HG03432 (cell line): ENCODE results near the gene MOB1A.
A peak's percentile ranks its signal among the peaks of the same experiment; 100 is the strongest.
"Not testable (repeated sequence)": the region's sequence is repeated elsewhere in the genome, so short reads cannot be mapped to it uniquely, and the experiment has no call there.

Source experiments
- ATAC-seq: cut with Tn5 transposase; IDR thresholded peaks from one replicate; pipeline ENCODE4 v1.9.1; 2021; ENCODE audit warnings: mild to moderate bottlenecking, moderate library complexity; ENCODE audit not compliant: unreplicated experiment

Gene MOB1A

DNA sequence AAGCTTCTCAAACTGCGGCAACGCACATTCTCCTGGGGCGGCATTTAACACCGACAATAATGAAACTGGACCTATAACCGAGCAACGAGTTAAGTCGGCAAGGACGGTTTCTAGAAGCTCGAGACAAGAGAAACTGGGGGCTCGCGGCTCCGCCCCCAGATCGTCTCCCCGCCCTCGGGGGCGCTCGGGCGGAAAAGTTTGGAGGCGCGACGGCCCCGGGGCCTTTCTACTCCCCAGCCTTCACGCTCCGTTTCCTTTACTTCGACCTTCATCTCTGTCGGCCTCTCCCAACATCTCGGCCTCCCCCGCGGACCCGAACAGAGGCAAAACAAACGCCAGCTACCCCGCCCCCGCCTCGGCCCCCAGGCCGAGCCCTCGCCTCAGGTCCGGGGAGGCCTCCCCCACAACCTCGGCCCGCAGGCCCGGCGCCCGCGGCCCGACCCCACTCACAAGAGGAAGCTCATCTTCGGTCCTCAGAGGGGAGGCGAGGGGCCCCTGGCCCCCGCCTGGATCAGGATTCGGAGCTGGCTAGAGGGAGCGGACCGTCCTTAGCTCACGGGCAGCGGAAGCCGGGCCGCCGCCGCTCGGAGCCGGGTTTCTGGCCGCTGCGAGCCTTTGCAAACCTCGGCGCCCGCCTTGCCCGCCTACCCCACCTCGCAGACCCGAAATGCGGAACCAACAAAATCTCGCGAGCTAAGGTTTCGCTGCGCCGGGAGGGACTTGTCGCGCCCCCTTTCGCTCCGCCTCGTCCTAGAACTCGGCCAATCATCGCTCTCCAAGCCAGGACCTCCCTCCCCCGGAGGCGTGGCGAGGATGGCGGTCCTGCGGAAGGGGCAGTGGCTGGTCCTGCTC lies at the start of gene MOB1A:
Gene MOB1A (minus strand): TSS at position 669 of the 852 bp plus-strand sequence. CDS start 205 bp downstream, at position 464.
- ATAC-seq: peak; percentile 83

DNA sequence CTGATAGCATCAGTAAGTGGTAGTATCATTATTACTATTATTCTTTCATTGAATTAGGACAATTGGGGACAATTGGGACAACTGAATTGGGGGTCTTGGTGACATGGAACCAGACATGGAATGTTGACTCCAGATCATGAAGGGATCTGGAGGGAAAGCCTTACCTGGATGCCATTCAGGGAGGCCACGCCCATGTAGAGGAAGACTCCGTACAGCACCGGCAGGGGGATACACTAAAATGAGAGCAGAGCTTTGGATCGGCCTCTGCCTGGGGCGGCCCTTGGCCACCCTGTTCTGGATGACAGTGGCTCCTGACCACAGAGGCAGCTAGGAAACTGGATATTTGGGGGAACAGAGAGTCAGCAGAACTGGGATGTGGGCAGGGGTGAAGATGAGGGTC lies 49.0 kb upstream of the MOB1A start:
- ATAC-seq: no peak

- ATAC-seq: no peak
Measured at GRCh38 chr2:74226648-74227213, 48.1 kb upstream of the MOB1A start.

DNA sequence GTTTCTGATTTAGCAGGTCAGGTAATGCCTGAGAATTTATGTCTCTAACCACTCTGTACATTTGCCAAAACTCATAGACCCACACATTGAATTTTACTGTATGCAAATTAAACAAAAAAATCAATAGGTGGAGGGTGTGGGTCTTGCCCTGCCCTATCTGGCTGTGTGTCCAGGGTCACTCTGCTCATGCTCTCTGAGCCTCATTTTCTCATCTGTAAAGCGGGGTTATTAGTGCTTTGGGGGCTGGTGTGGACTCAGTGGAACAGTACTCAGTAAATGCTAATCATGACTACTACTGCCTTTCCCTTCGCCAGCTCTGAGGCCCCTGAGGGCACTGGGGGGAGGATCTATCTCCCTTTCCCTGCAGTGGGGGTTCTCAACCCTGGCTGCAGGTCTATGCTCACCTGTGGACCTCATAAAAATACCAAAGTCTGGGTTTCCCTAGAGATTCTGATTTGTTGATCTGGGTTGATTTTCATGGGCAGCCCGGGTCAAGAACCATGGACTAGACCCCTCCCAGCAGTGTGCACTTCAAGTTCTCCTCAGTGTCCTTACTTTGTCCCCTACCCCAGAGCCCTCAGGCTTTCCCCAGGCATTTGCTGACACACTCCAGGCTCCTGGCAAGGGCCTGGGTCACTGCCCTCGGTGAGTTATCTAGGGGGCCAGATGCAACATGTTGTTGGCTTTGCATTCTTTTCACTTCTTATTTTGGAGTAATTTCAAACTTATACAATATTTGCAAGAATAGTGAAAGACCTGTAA lies 47.2 kb upstream of the MOB1A start:
- no peak for ATAC-seq

GRCh38 chr2:74223941-74224770 lies 45.5 kb upstream of the MOB1A start:
- ATAC-seq: no peak

GRCh38 chr2:74222300-74222650 lies 43.6 kb upstream of the MOB1A start:
- ATAC-seq: no peak

- ATAC-seq: no peak
Measured at GRCh38 chr2:74221604-74222299, 43.1 kb upstream of the MOB1A start.

DNA sequence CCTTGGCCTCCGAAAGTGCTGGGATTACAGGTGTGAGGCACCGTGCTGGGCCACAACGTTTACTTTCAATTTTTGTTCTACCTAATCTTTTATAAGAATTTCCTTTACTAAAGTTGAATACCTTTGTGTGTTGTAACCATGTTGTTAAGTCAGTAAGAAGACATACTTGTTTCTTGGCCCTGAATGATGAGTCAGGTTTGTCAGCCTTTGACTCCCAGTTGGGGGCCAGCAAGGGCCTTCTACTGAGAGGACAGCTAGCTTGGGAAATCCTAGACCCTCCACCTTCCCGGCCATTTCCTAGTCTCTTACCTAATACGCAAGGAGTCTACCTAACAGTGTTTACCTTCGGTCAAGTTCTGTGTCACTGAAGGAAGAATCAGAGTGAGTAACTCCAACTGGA lies 42.4 kb upstream of the MOB1A start:
- ATAC-seq: no peak

DNA sequence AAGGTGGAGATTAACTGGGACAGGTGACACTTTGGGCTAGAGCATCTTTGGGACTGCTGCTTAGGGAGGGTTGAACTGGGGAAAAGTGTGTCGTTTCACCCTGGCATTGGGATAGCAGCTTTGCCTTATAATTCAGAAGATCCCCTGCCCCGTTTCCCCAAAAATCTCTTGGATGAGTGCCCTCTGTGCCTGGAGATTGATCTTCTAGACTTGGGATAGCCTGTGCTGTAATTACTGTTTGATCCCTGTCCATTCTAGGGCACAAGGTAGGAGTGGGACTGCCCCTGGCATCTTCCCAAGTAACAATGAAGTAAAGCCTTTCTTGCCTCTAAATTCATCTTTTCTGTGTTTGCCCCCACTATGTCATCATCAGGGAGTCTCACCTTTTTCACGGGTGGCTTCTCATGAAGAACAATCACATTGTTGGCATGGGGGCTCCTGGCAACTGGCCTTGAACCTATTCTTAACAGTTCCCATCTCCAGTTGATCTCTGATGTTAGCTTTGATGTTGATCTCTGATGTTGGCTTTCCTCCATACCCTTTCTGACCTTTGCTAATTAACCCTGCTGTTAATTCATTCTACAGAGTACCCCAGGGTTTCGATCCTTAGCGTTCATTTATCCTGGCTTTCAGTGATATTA lies 41.3 kb upstream of the MOB1A start:
- ATAC-seq: no peak

DNA sequence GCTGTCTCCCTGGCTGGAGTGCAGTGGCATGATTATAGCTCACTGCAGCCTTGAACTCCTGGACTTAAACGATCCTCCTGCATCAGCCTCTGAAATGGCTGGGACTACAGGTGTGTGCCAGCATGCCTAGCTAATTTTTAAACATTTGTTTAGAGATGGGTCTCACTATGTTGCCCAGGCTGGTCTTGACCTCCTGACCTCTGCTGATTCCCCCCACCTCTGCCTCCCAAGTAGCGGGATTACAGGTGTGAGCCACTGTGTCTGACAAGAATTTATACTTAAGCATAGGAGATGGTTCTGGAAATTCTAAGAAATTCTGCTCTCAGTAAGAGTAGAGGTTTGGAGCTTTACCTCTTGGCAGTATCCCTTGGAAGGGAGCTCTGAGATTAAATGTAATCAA lies 38.0 kb upstream of the MOB1A start:
- ATAC-seq: no peak

- ATAC-seq: not testable (repeated sequence)
Measured at GRCh38 chr2:74215771-74216170, 37.1 kb upstream of the MOB1A start.

DNA sequence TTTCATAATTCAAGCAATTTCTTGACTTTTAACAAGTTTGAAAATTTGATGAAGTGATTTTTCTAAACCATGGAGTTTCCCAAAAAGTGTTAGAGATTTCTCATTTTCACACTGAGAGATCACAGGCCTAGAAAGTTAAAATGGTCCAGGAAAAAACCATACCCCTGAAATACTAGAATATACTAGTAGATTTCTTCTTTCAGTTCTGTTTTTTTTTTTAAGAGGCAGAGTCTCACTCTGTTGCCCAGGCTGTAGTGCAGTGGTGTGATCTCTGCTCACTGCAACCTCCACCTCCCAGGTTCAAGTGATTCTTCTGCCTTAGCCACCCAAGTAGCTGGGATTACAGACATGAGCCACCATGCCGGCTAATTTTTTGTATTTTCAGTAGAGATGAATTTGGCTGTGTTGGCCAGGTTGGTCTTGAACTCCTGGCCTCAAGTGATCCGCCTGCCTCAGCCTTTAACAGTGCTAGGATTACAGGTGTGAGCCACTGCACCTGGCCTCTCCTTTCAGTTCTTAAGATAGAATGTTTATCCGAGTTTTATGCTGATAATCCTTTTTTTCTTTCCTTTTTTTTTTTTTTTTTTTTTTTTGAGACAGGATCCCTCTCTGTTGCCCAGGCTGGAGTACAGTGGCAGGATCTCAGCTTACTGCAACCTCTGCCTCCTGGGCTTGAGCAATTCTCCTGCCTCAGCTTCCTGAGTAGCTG lies 34.2 kb upstream of the MOB1A start:
- no peak for ATAC-seq

DNA sequence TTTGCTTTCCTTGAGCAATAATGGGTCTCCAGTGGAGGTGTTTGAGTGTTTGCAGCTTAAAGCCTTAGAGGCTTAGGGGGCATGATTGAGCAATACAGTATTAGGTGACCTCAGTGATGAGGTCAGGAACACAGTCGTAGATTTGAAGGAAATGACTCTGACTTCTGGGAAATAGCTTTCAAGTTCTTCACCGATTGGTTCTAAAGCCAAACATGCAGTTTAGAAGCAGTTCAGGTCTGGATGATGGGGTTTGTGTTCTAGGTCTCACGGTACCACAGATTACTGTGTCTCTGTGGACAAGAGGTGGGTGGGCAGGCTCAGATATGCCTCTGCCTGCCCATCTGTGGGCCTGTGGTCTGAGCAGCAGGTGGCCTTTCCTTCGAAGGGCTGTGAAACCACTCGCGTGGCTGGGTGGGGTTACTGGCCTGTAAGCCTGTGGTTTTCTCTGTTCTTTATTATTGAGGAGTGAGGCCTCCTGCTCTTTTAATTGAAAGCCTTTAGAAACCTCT lies 27.6 kb upstream of the MOB1A start:
- peak; percentile 70 for ATAC-seq

GRCh38 chr2:74205596-74205995 lies 26.9 kb upstream of the MOB1A start:
- peak; percentile 45 for ATAC-seq

DNA sequence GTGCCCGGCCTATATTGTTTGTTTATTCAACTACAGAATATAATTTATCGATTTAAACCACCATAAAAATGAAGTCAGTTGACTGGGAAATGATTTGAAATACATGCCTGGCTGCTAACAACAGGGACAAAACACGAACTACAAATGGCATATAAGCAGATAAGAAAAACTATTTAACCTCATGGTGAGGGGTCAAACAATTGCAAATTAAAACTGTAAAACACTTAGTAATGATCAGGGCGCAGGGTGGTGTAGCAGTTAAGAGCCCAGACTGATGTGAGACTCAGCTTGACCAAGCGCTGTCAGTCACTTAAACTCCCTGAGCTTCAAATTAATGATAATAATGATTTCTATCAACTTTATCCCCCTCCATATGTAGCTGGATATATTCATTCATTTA lies 26.4 kb upstream of the MOB1A start:
- no peak for ATAC-seq

DNA sequence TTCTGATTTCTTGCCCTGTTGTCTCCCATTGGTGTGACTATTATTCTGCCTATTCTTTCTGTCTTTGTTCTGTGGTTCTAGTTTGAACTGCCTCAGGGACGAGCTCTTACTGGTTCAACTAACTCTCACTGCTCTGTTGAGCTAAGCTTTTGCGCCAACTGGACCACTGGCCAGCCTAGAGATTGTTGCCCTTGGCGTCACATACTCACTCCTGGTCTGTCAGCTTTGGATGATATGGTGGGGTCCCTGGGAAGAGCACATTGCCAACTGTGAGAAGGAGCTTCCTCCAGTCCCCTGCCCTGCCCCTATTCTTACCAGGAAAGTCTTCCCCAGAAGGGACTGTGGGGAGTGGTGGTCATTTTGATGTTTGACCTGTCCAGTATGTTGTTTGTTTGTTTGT lies 25.8 kb upstream of the MOB1A start:
- no peak for ATAC-seq

GRCh38 chr2:74201596-74201995 lies 22.9 kb upstream of the MOB1A start:
- ATAC-seq: no peak

GRCh38 chr2:74201196-74201595 lies 22.5 kb upstream of the MOB1A start:
- ATAC-seq: no peak

- ATAC-seq: no peak
Measured at GRCh38 chr2:74199871-74200305, 21.2 kb upstream of the MOB1A start.
